Measurements from ENCODE around the gene TMEM250. TPM values are rescaled to one million over a fixed set of nuclear protein-coding genes. Genes with fewer than 3 reads are reported as not detected.

The TMEM250 gene
- total and polyA plus RNA-seq, 2 of the 4 experiments (the other 2 are of a cell fraction), result 14.0 to 17.5 TPM

DNA sequence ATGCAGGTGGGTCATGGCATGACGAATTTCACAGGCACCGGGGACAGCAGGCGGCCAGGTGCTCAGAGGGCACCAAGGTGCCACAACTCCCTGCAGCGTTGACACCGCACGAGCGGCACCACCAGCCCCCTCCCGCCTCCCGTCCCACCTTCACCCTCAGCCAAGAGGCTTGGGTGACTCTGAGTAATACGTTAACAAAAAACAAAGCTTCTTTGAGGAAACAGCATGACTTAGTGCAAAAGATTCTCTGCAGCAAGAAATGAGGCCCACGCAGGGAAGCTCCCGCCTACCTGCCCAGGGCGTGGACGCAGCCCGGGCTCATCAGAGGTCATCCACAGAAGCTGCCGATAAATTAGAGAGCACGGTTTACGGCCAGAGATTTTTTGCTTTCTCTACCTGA lies 4.1 kb downstream of the TMEM250 start:
- H3K9me3 ChIP-seq (ENCODE audit: control insufficient read depth, insufficient read depth, low read length), result no peaks in the 10 kb centered on the region
- no peaks in the 10 kb centered on the region for H3K27me3 ChIP-seq (ENCODE audit: control insufficient read depth, insufficient read depth, low read length)
- no peak overlapping the region for H3K4me2 ChIP-seq (ENCODE audit: low read depth, low read length)
- peaks cover 15% of the 10 kb centered on the region; the same call in 1 of the 2 replicates for H3K36me3 ChIP-seq (ENCODE audit: control insufficient read depth, insufficient read depth, low read length)
- H3K23ac ChIP-seq (ENCODE audit: low read depth, low read length), result no peak overlapping the region
- no peak overlapping the region for H3K56ac ChIP-seq (ENCODE audit: extremely low read depth, insufficient read depth, low read length)
- H2BK15ac ChIP-seq (ENCODE audit: low read depth, low read length), result no peak overlapping the region
- peaks cover 5% of the 10 kb centered on the region; the same call in 1 of the 2 replicates for H3K9me1 ChIP-seq (ENCODE audit: insufficient read depth, low read length)
- H3K4me1 ChIP-seq (ENCODE audit: control insufficient read depth, insufficient read depth, low read length), result peaks cover 15% of the 10 kb centered on the region
- intact Hi-C loops (cut with micrococcal nuclease) (no loop called here), in situ Hi-C loops (cut with MboI; ENCODE audit: low sequenced_read_pairs) (no loop called here), dilution Hi-C loops (cut with HindIII; ENCODE audit: low sequenced_read_pairs, unreplicated experiment) (no loop called here)
- no peak overlapping the region for H4K8ac ChIP-seq (ENCODE audit: low read depth in 2 of 2, low read length in 2 of 2)
- no peak overlapping the region for H3K4ac ChIP-seq (ENCODE audit: low read depth, low read length)
- H4K20me1 ChIP-seq (ENCODE audit: insufficient read depth, low read length), result no peaks in the 10 kb centered on the region
- TF ChIP-seq RAD21 (IDR thresholded peaks at IDR 0.05; ENCODE audit: low read length), result no peak
- TF ChIP-seq RFX5 (IDR thresholded peaks at IDR 0.05; ENCODE audit: low read depth, low read length), result no peak
- no peak for TF ChIP-seq FOS (IDR thresholded peaks at IDR 0.05; ENCODE audit: low read depth, low read length)
- TF ChIP-seq BHLHE40 (IDR thresholded peaks at IDR 0.05; ENCODE audit: low read depth, low read length), result no peak
- TF ChIP-seq, protein P1, sequence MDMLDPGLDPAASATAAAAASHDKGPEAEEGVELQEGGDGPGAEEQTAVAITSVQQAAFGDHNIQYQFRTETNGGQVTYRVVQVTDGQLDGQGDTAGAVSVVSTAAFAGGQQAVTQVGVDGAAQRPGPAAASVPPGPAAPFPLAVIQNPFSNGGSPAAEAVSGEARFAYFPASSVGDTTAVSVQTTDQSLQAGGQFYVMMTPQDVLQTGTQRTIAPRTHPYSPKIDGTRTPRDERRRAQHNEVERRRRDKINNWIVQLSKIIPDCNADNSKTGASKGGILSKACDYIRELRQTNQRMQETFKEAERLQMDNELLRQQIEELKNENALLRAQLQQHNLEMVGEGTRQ (IDR thresholded peaks at IDR 0.05; ENCODE audit: low read depth, low read length), result no peak
- no peak for TF ChIP-seq RCOR1 (IDR thresholded peaks at IDR 0.05; ENCODE audit: insufficient replicate concordance, low read length)
- no peak for TF ChIP-seq MAFK (IDR thresholded peaks at IDR 0.05; ENCODE audit: low read depth, low read length)
- TF ChIP-seq POLR2A (IDR thresholded peaks at IDR 0.05; ENCODE audit: low read depth, low read length), result no peak
- TF ChIP-seq MAZ (IDR thresholded peaks at IDR 0.05; ENCODE audit: borderline replicate concordance, low read depth, low read length), result no peak
- TF ChIP-seq, protein P2, sequence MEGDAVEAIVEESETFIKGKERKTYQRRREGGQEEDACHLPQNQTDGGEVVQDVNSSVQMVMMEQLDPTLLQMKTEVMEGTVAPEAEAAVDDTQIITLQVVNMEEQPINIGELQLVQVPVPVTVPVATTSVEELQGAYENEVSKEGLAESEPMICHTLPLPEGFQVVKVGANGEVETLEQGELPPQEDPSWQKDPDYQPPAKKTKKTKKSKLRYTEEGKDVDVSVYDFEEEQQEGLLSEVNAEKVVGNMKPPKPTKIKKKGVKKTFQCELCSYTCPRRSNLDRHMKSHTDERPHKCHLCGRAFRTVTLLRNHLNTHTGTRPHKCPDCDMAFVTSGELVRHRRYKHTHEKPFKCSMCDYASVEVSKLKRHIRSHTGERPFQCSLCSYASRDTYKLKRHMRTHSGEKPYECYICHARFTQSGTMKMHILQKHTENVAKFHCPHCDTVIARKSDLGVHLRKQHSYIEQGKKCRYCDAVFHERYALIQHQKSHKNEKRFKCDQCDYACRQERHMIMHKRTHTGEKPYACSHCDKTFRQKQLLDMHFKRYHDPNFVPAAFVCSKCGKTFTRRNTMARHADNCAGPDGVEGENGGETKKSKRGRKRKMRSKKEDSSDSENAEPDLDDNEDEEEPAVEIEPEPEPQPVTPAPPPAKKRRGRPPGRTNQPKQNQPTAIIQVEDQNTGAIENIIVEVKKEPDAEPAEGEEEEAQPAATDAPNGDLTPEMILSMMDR (conservative IDR thresholded peaks at IDR 0.05; ENCODE audit: low read depth, low read length), result no peak
- no peak for TF ChIP-seq CEBPB (IDR thresholded peaks at IDR 0.05; ENCODE audit: low read depth, low read length)
- no peak for TF ChIP-seq NFE2L2 (IDR thresholded peaks at IDR 0.05; ENCODE audit: low read depth, low read length)
- no peak for TF ChIP-seq MXI1 (IDR thresholded peaks at IDR 0.05; ENCODE audit: borderline replicate concordance, low read depth, low read length)
- no peak for TF ChIP-seq CHD1 (IDR thresholded peaks at IDR 0.05; ENCODE audit: low read depth, low read length)
- no peak for TF ChIP-seq SMC3 (IDR thresholded peaks at IDR 0.05; ENCODE audit: low read depth, low read length)
- CTCF ChIA-PET, result no interaction called here
- H4K91ac ChIP-seq (ENCODE audit: insufficient read depth, low read depth, low read length), result no peak overlapping the region
- 94% methylated on average over 6 of the region's 18 CpGs; no CpG with 5 or more reads in 1 of the 2 experiments for WGBS, 2 experiments (ENCODE audit: extremely low coverage in 2 of 2, insufficient read length in 1 of 2)
- no peak overlapping the region for H2AK5ac ChIP-seq (ENCODE audit: low read depth, low read length)
- no peak overlapping the region for H2AFZ ChIP-seq (replicated peaks; ENCODE audit: low read length, poor library complexity)
- H3K27ac ChIP-seq (ENCODE audit: insufficient read depth, low read length), result no peak overlapping the region
- peaks cover 5 to 30% of the 10 kb centered on the region in 2 experiments; a peak in 3 of 4 replicates for H3K79me1 ChIP-seq (ENCODE audit: low read depth in 1 of 2, low read length in 2 of 2)
- H2BK120ac ChIP-seq (ENCODE audit: low read depth, low read length), result no peak overlapping the region
- no peak overlapping the region for H3K18ac ChIP-seq (ENCODE audit: low read depth, low read length)
- H3K4me3 ChIP-seq (ENCODE audit: insufficient read depth, low read depth, low read length), result no peak overlapping the region
- no peak for DNase-seq
- H3K9ac ChIP-seq (ENCODE audit: low read depth, low read length), result no peak overlapping the region
- no peak overlapping the region for H4K5ac ChIP-seq (ENCODE audit: low read depth, low read length)
- ATAC-seq (ENCODE audit: low read depth), result no peak
- H2BK20ac ChIP-seq (ENCODE audit: low read depth, low read length), result no peak overlapping the region
- POLR2A ChIA-PET (ENCODE audit: unreplicated experiment), result no interaction called here
- no peak overlapping the region for H2AK9ac ChIP-seq (replicated peaks; ENCODE audit: low read depth, low read length, poor library complexity)
- no peak overlapping the region for H3K14ac ChIP-seq (replicated peaks; ENCODE audit: low read depth, low read length)
- H2BK5ac ChIP-seq (ENCODE audit: low read depth, low read length, poor library complexity, severe bottlenecking), result no peak overlapping the region
- BruUV-seq (replicated peaks), result no TSS peak

All from IMR-90 (cell line).